ENCODE results near the gene ZDHHC8.

The ZDHHC8 gene

DNA sequence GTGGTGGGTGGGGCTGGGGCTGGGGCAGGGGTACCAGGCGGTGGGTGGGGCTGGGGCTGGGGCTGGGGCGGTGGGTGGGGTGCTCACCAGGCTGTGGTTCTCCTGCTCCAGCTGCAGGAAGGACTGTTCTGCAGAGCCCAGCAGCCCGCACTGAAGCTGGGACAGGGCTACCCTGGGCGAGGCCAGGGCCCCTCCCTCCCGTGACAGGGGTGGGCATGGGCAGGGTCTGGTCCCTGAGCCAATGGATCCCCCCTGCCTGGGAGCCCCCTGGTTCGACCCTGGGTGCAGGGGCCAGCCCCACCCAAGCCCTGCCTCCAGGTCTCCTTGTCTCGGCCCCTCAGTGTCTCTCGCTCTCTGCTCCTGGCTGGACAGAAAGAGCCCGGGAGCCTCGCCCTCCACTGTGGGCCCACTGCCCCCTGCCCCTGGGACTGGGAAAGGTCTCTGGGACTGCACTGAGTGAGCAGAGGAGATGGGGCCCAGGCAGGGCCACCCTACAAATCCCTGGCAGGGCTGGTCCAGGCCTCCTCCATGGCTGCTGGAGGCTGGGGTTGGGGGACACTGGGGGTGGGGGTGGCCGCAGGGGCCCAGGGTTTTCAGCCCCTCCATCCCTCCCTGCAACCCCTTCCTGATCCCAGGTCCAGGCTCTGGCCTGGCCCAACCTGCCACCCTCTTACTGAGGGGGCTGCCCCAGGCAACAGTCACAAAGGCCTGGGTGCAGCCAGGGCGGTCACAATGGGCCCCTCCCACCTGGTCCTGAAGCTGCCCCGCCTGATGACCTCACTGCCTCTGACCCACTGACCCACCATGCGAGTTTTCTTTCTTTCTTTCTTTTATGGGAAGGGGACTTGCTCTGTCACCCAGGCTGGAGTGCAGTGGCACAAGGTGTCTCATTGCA lies 19.0 kb downstream of the ZDHHC8 start, which contains the start of gene CCDC188:
CCDC188 (minus strand) TSS at position 675 of the 895 bp plus-strand sequence; CDS start at position 606, 69 bp downstream.
- H3K36me3 ChIP-seq (ENCODE audit: control insufficient read depth, low read length) = no peaks in the 10 kb centered on the region
- no peaks in the 10 kb centered on the region for H4K20me1 ChIP-seq (ENCODE audit: control insufficient read depth, insufficient read depth, low read depth, low read length)
- no peak within 1 kb of the TSS for H3K4me3 ChIP-seq (ENCODE audit: low read length)
- H3K9me2 ChIP-seq (replicated peaks; ENCODE audit: control insufficient read depth, low read length) = no peaks in the 10 kb centered on the region
- H3K9me3 ChIP-seq (ENCODE audit: control insufficient read depth, insufficient read depth, low read length) = no peaks in the 10 kb centered on the region
- no peaks in the 10 kb centered on the region for H3F3A ChIP-seq (ENCODE audit: control insufficient read depth, insufficient read depth)
- no peaks in the 10 kb centered on the region for H3K27me3 ChIP-seq (ENCODE audit: control insufficient read depth, low read length)
- no peaks in the 10 kb centered on the region for H3K4me1 ChIP-seq (ENCODE audit: control insufficient read depth, low read length)
- H3K79me2 ChIP-seq (ENCODE audit: control insufficient read depth, low read length) = no peaks in the 10 kb centered on the region
- TF ChIP-seq, protein P1, sequence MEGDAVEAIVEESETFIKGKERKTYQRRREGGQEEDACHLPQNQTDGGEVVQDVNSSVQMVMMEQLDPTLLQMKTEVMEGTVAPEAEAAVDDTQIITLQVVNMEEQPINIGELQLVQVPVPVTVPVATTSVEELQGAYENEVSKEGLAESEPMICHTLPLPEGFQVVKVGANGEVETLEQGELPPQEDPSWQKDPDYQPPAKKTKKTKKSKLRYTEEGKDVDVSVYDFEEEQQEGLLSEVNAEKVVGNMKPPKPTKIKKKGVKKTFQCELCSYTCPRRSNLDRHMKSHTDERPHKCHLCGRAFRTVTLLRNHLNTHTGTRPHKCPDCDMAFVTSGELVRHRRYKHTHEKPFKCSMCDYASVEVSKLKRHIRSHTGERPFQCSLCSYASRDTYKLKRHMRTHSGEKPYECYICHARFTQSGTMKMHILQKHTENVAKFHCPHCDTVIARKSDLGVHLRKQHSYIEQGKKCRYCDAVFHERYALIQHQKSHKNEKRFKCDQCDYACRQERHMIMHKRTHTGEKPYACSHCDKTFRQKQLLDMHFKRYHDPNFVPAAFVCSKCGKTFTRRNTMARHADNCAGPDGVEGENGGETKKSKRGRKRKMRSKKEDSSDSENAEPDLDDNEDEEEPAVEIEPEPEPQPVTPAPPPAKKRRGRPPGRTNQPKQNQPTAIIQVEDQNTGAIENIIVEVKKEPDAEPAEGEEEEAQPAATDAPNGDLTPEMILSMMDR (IDR thresholded peaks at IDR 0.05; ENCODE audit: low read depth, low read length, poor library complexity, severe bottlenecking) = no peak
- no peak for TF ChIP-seq EZH2phosphoT487 (IDR thresholded peaks at IDR 0.05; ENCODE audit: borderline replicate concordance, low read length)
- no peak within 1 kb of the TSS for H3K4me2 ChIP-seq (ENCODE audit: low read length)
- H3K27ac ChIP-seq (ENCODE audit: low read depth, low read length) = no peak within 1 kb of the TSS

DNA sequence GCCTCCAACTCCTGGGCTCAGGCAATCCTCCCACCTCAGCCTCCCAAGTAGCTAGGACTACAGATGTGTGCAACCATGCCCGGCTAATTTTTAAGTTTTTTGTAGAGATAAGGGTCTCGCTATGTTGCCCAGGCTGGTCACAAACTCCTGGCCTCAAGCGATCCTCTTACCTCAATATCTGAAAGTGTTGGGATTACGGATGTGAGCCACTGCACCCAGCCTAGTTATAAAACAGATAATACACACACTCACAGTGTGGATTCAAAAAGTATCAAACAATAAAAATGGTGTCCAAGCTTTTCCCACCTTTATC lies 19.6 kb downstream of the ZDHHC8 start:
- no peak overlapping the region for H3K27ac ChIP-seq (ENCODE audit: low read depth, low read length)
- TF ChIP-seq, protein P1 (IDR thresholded peaks at IDR 0.05; ENCODE audit: low read depth, low read length, poor library complexity, severe bottlenecking) = no peak
- TF ChIP-seq EZH2phosphoT487 (IDR thresholded peaks at IDR 0.05; ENCODE audit: borderline replicate concordance, low read length) = no peak
- H3K27me3 ChIP-seq (ENCODE audit: control insufficient read depth, low read length) = no peaks in the 10 kb centered on the region
- no peak overlapping the region for H3K4me3 ChIP-seq (ENCODE audit: low read length)
- no peaks in the 10 kb centered on the region for H3K4me1 ChIP-seq (ENCODE audit: control insufficient read depth, low read length)
- H3K9me3 ChIP-seq (ENCODE audit: control insufficient read depth, insufficient read depth, low read length) = no peaks in the 10 kb centered on the region
- no peaks in the 10 kb centered on the region for H3F3A ChIP-seq (ENCODE audit: control insufficient read depth, insufficient read depth)
- H3K79me2 ChIP-seq (ENCODE audit: control insufficient read depth, low read length) = no peaks in the 10 kb centered on the region
- no peaks in the 10 kb centered on the region for H4K20me1 ChIP-seq (ENCODE audit: control insufficient read depth, insufficient read depth, low read depth, low read length)
- no peak overlapping the region for H3K4me2 ChIP-seq (ENCODE audit: low read length)
- H3K9me2 ChIP-seq (replicated peaks; ENCODE audit: control insufficient read depth, low read length) = no peaks in the 10 kb centered on the region
- no peaks in the 10 kb centered on the region for H3K36me3 ChIP-seq (ENCODE audit: control insufficient read depth, low read length)

DNA sequence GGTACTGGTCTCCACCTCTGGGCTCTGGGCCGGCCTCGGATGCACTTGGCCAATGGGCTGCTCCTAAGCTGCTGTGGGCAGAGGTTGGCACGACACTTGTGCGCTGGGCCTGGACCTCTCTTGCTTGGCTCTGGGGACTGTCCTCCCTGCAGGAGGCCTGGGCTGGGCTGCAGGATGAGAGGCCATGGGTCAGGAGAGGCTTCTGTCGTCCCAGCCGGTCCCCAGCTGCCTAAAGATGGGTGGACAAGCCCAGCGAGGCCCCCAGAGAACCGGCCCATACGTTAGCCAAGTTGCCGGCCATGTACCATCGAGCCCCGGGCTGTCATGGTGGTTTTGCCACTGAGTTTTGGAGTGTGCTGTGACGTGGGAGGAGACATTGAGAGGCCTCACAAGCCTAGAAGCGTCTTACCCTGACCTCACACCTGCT lies 20.9 kb downstream of the ZDHHC8 start:
- Histone ChIP-seq H3K4me1 (ENCODE audit: control insufficient read depth, low read length) (no peaks in the 10 kb centered on the region), H3K9me2 (replicated peaks; ENCODE audit: control insufficient read depth, low read length) (no peaks in the 10 kb centered on the region), H3K4me3 (ENCODE audit: low read length) (no peak overlapping the region), H3K36me3 (ENCODE audit: control insufficient read depth, low read length) (no peaks in the 10 kb centered on the region), H3K27ac (ENCODE audit: low read depth, low read length) (no peak overlapping the region), H3K79me2 (ENCODE audit: control insufficient read depth, low read length) (no peaks in the 10 kb centered on the region), H3K27me3 (ENCODE audit: control insufficient read depth, low read length) (no peaks in the 10 kb centered on the region), H3K9me3 (ENCODE audit: control insufficient read depth, insufficient read depth, low read length) (no peaks in the 10 kb centered on the region), H3K4me2 (ENCODE audit: low read length) (no peak overlapping the region), H4K20me1 (ENCODE audit: control insufficient read depth, insufficient read depth, low read depth, low read length) (no peaks in the 10 kb centered on the region), H3F3A (ENCODE audit: control insufficient read depth, insufficient read depth) (no peaks in the 10 kb centered on the region)
- TF ChIP-seq EZH2phosphoT487 (IDR thresholded peaks at IDR 0.05; ENCODE audit: borderline replicate concordance, low read length) = no peak
- TF ChIP-seq, protein P1 (IDR thresholded peaks at IDR 0.05; ENCODE audit: low read depth, low read length, poor library complexity, severe bottlenecking) = no peak

Data from DOHH2 (cell line).